Adrenal gland (tissue), 5 donors: ENCODE results near the gene USP31.

Source experiments
- POLR2A ChIP-seq, 2 donors: fragments of 450-650 bp; IDR thresholded peaks; one replicate each; pipeline ENCODE4 v1.6.1; 2017; ENCODE audit warnings: antibody characterized with exemption in 2 of 2, mild to moderate bottlenecking in 2 of 2, moderate library complexity in 1 of 2
- TF ChIP-seq, protein P1 (sequence below), 6 experiments: fragments of 450-650 bp in 4 of 6; fragments of 200-600 bp in 2 of 6; sonication (generic) in 1 of 6; IDR thresholded peaks; 1 replicate in 5 of 6; 2 replicates in 1 of 6; pipeline versions ENCODE4 v1.5.1 to v1.8.0; 2016 to 2021; ENCODE audit warnings: antibody characterized with exemption in 6 of 6, mild to moderate bottlenecking in 2 of 6, moderate library complexity in 1 of 6
- donor health status: DM: no; HTN: no; CAD: no.

GRCh38 chr16:23147666-23148065 is 1.6 kb downstream of the USP31 start:
- TF ChIP-seq POLR2A (IDR thresholded peaks at IDR 0.05): no peak
- TF ChIP-seq, protein P1, sequence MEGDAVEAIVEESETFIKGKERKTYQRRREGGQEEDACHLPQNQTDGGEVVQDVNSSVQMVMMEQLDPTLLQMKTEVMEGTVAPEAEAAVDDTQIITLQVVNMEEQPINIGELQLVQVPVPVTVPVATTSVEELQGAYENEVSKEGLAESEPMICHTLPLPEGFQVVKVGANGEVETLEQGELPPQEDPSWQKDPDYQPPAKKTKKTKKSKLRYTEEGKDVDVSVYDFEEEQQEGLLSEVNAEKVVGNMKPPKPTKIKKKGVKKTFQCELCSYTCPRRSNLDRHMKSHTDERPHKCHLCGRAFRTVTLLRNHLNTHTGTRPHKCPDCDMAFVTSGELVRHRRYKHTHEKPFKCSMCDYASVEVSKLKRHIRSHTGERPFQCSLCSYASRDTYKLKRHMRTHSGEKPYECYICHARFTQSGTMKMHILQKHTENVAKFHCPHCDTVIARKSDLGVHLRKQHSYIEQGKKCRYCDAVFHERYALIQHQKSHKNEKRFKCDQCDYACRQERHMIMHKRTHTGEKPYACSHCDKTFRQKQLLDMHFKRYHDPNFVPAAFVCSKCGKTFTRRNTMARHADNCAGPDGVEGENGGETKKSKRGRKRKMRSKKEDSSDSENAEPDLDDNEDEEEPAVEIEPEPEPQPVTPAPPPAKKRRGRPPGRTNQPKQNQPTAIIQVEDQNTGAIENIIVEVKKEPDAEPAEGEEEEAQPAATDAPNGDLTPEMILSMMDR (IDR thresholded peaks at IDR 0.05): no peak
